ENCODE data around the gene SPEG.

SPEG gene

GRCh38 chr2:219538504-219538951 is 103.9 kb downstream of the SPEG start:
- DNase-seq: no peak

GRCh38 chr2:219538956-219539788 is 104.5 kb downstream of the SPEG start:
- no peak for DNase-seq

DNA sequence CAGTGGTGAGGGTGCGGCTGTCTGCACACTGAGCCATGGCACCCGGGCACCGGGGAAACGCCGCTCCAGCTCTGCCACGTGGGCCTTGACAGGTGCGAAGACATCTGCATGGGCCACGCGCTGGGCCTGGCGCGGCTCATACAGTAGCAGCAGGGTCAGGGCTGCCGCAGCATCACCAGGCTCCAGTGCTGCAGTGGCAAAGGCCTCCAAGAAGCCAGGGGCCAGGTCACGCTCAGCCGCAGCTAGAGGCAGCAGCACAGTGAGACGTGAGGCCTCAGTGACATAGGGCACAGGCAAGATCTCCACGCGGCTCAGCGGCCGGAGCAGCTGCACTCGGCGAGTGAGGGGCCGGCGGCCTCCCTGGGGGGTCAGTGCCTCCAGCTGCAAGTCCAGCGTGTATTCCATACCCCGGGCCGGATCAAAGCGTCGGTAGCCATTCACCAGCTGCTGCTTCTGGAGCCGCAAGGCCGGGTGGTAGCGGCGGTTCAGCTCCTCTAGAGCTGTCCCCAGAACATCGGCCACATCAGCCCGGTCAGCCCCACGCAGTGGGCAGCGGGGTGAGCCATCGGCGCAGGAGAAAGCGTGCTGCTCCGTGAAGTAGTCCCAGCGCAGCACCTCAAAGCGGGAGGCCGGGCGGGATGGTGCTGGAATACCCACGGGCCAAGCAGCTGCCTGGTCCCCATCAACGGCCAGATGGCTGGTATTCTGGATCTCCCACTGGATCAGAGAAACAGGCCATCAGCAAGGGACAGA is 105.5 kb downstream of the SPEG start:
- no peak for DNase-seq

DNA sequence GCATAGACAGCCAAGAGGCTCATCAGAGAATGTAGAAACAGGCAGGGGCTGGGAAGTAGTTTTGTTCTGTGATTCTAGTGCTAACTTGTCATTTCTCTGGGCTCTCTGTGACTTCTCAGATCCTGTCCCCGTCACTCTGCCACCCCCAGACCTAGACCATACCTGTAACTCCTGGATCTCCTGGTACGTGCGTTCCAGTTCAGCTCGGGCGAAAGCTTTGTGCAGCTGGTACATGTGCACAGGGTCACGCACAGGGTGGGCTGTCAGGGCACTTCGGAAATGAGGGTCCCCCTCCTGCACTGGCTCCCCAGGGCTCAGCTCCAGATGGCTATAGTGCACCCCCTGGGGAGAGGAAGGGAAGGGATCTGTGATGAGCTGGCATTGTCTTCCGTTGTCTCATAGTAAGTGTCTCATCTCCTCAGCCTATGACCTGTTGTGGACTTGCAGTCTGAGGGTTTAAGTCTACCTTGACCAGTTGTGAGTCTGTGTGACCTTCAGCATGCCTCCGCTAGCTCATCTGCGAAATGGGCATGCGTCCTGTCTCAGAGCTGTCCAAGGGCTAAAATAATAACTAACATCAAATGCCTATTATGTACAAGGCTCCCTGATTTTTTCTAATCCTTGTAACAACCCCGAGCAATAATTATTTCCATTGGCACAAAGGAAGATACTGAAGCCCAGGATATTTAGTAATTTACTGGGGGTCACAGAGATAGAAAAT is 106.3 kb downstream of the SPEG start:
- no peak for DNase-seq

- peak; percentile 91 for DNase-seq
These were observed 107.1 kb downstream of the SPEG start for GRCh38 chr2:219541611-219542180.

DNA sequence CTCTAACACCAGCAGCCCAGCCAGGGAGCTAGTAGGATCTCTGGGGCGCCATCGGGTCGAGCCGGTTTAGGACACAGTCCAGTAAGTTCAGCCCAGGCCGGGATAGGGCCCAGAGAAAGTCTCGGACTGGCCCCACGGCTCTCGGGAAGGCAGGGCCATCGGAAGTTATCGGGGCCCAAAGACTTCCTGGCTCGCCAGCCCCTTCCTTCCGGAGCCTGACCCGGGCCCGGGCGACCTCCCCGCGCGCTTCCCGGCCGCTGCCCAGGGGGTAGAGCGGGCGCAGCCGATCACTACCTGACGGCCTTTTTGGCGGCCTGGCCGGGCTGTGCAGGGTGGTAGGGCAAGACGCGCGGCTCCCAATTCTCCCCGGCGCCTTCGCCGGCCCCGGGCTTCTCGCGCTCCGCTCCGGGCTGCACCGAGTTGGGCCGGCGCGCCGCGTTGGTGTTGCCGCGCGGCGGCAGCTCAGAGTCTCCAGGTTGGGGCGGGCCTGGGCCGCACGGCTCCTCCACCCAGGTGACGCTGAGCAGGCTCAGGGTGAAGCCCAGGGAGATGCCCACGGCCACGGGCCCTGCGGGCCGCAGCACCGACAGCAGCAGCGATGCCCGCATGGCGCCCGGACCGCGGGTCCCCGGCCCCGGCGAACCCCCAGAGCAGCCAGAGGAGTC is 108.4 kb downstream of the SPEG start:
- no peak for DNase-seq

DNA sequence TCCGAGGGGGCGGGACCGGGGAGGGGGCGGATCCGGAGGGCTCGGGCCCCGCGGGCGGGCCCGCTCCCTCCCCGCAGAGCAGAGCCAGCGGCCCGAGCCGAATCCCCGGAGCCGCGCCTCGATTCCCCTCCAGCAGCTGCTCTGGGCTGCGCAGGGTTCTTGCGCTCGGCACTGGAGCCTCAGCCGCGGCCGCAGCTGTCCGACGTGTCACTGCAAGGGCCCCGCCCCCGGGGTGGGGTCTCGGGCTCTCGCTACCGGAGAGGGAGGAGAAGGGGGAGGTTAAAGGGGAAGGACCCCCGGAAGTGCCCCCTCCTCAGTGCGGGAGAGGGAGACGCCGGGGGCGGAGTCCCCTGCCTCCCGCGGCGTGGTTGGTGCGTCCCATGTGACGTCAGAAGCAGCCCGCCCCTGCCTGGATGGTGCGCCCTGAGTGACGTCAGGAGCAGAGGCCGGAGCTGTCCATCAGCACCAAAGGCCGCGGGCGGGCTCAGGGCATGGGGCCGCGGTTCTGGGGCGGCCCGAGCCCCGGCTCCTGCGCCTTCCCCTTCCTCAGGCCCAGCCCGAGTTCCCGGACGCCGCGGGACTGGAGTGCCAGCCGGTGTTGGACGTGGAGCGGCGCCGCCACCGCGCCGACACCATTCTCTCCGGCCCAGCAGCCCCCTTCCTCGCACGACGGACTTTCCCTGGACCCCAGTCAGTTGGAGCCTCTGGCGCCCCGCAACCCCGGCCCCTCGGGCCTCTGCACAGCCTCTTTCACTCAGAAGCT is 109.1 kb downstream of the SPEG start, which contains the start of the genes CHPF and TMEM198:
Gene CHPF, minus strand, starts transcription at position 214 of the 763 bp plus-strand sequence. CDS start 271 bp downstream, outside the sequence.
Gene TMEM198, plus strand, starts transcription at position 433 of the 763 bp plus-strand sequence. CDS start 700 bp downstream, outside the sequence.
- peak; percentile 96 for DNase-seq

- no peak for DNase-seq
These were observed 109.9 kb downstream of the SPEG start for GRCh38 chr2:219544567-219544966.

- DNase-seq: no peak
These were observed 110.8 kb downstream of the SPEG start for GRCh38 chr2:219545295-219545942.

DNA sequence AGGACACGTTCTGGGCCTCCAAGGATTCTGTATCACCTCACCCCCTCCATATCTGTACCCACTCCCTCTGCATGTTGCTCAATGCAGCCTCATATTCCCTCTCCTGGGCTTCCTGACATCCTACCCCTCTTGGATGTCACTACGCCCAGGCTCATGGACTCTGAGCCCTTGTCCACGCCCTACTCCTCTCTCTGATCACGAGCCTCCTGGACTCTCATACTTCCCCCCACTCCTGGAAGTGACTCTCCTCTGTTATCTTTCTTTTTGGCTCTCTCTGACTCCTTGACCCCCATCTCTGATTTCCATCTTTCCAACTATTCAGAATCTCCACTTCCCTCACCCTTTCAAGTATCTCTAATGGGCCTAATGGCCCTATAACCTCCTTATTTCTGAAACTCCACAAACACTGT is 111.3 kb downstream of the SPEG start:
- no peak for DNase-seq

- no peak for DNase-seq
These were observed 113.0 kb downstream of the SPEG start for GRCh38 chr2:219547621-219548020.
